IPS-18c (cell line): ENCODE measurements around the gene RPS19BP1.

ENCODE experiments used
- H3K4me3 ChIP-seq: 2 replicates; pipeline ENCODE4 v1.7.0; 2013; ENCODE audit warnings: low read depth, mild to moderate bottlenecking, low read length, moderate library complexity; ENCODE audit not compliant: insufficient read depth
- H3K9me3 ChIP-seq: one replicate; pipeline ENCODE4 v1.6.1; 2013; ENCODE audit warnings: mild to moderate bottlenecking, low read length, moderate library complexity; ENCODE audit not compliant: control insufficient read depth, insufficient read depth

The RPS19BP1 gene, protein sequence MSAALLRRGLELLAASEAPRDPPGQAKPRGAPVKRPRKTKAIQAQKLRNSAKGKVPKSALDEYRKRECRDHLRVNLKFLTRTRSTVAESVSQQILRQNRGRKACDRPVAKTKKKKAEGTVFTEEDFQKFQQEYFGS

DNA sequence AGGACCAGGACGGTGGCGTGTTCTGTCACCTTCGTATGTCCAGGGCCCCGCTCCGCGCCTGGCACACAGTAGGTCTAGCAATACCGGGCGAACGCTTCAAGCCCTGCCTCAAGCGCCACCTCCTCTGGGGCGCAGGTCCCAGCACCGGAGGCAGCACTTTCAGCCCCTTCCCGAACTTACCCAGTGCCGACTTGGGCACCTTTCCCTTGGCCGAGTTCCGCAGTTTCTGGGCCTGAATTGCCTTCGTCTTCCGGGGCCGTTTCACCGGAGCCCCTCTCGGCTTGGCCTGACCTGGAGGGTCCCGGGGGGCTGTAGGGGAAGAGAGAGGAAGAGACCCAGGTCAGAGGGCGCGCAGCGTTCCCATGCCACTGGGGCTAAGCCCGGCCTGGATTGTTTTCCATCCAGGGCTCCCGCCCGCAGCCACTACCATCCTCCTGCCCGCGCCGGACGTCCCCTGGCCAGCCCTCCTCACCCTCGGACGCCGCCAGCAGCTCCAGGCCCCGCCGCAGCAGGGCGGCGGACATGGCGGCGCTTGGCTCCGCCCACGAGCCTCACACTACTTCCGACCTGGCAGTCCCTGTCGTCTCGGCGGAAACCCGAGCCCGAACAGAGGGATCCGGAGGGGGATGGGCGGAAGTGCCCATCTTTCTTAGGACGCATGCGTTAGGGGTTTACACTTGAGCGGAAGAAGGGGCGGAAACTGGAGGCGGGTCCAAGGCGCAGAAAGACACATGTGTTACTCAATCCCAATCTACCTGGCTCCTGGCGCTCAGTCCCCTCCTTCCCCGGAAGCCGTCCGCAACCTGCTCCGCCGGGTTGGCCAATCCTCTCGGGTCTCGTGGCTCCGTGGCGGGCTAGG, at the start of gene RPS19BP1:
TSS of gene RPS19BP1 (minus strand) at position 534 of the 859 bp plus-strand sequence. CDS start at position 524, 10 bp downstream.
- H3K4me3 ChIP-seq: peak within 1 kb of the TSS; percentile 98
- H3K9me3 ChIP-seq: no peaks in the 10 kb centered on the region

DNA sequence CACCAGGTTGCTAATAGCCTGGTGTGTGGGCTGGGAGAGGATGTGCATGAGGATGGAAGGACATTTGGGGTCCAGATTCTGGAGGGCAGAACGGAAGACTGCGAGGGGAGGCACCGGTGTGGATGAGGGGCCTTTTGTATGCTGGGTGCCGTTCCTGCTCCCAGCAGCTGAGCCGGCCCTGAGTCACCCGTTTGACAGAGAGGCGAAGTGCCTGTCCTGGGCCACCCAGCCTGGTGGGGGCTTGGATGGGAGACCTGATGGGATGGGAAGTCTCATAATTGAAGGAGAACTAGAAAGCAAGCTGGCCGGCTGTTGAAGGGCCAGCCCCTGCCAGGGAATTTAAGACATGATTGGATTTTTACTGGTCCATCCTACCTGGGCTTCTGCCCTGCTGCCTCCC, 48.8 kb upstream of the RPS19BP1 start:
- H3K4me3 ChIP-seq: no peak overlapping the region
- no peaks in the 10 kb centered on the region for H3K9me3 ChIP-seq

DNA sequence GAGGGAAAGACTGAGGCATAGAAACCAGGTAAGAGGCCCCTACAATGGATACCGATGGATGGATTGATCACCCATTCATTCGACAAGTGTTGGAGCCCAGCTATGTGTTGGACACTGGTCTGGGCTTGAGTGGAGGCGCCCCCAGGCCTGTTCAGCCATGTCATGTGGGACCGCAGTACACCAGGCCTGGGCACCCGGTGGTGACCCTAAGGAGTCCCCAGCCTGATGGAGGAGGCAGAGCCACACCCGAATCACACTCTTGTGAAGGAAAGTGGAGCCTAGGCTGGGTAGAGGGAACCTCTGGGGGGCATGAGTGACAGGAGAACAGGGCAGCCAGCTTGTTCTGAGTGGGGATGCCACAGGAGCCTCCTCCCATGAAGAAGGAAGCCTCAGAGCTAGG, 48.2 kb upstream of the RPS19BP1 start:
- Histone ChIP-seq H3K4me3 (no peak overlapping the region), H3K9me3 (no peaks in the 10 kb centered on the region)

GRCh38 chr22:39580006-39580441, 47.5 kb upstream of the RPS19BP1 start:
- no peaks in the 10 kb centered on the region for H3K9me3 ChIP-seq
- no peak overlapping the region for H3K4me3 ChIP-seq

DNA sequence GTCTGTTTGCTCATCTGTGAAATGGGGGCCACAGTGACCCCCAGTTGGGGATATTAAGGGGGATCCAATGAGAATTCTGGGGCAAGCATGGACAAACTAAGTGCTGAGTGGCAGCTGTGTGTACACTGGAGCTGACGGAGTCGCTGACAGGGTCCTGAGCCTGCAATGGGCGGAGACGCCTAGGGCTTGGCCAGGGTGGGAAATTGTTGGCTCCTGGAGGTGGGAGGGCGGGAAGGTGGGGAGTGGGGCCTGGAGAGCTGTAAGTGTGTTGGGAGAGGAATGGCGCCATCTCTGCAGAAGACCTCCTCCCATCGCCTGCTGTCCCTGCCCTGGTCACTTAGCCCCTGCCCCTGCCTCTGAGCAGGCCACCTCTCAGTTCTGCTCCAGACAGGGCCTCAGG, 45.4 kb upstream of the RPS19BP1 start:
- no peaks in the 10 kb centered on the region for H3K9me3 ChIP-seq
- H3K4me3 ChIP-seq: no peak overlapping the region

- Histone ChIP-seq H3K9me3 (no peaks in the 10 kb centered on the region), H3K4me3 (no peak overlapping the region)
Measured at GRCh38 chr22:39577366-39577765, 44.8 kb upstream of the RPS19BP1 start.

DNA sequence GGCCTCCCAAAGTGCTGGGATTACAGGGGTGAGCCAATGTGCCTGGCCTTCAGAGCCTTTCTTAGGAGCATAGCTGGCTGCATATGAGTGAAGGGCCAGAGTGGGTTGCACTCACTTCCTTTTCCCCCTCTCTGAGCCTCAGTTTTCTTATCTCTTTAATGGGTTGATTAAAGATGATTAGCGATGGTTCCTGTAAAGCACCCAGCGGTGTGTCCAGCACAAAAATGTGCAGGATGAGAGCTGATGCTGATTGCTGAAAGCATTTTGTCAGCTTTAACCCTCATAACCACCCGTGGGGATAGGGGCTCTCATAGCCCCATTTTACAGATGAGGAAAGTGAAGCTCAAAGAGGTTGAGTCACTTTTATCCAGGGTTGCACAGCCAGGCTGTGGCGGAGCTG, 43.5 kb upstream of the RPS19BP1 start:
- Histone ChIP-seq H3K9me3 (no peaks in the 10 kb centered on the region), H3K4me3 (no peak overlapping the region)

DNA sequence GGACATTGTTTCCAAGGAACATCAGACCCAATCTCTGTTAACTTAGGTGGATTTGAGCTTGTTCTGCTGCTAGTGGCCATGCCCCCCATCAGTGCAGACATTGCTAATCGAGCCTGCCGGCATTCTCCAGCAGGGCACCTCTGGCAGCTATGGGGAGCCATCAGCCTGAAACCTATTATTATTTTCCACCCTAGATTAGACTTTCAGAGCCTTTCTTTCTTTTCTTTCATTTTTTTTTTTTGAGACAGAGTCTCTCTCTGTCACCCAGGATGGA, 42.9 kb upstream of the RPS19BP1 start:
- no peak overlapping the region for H3K4me3 ChIP-seq
- no peaks in the 10 kb centered on the region for H3K9me3 ChIP-seq

DNA sequence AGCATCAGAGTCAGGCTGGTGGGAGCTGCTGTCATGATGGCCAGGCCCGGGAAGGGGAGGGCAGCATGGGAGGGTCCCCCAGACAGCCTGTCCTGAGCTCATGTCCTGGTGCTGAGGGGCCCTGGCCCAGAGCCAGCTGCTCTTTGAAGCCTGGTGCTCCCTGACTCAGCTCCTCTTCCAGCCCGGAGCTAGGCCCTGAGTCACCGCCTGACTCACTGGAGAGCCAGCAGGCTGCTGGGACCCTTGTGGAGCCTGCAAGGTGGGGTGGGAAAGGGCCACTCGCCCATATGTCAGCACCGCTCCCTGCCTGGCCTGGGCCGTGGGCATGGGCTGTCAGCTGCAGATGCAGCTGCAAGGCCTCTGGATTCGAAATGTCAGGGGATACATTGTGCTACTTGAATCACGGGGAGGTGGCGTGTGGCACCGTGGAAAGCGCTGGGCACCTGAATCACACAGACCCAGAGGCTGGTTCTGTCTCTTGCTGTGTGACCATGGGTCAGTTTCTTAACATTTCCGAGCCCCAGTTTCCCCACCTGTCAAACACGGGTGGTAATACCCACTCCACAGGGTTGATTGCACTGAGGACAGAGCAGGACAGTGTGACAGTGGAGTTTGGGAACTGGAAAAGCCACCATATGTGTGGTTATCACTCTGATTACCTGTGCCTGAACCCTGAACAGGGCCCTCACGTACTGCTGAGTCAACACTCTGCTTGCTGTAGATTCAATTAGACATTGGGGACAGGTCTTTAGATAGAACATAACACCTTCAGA, 42.4 kb upstream of the RPS19BP1 start:
- Histone ChIP-seq H3K9me3 (no peaks in the 10 kb centered on the region), H3K4me3 (no peak overlapping the region)

GRCh38 chr22:39571538-39571937, 39.0 kb upstream of the RPS19BP1 start:
- Histone ChIP-seq H3K4me3 (no peak overlapping the region), H3K9me3 (no peaks in the 10 kb centered on the region)

DNA sequence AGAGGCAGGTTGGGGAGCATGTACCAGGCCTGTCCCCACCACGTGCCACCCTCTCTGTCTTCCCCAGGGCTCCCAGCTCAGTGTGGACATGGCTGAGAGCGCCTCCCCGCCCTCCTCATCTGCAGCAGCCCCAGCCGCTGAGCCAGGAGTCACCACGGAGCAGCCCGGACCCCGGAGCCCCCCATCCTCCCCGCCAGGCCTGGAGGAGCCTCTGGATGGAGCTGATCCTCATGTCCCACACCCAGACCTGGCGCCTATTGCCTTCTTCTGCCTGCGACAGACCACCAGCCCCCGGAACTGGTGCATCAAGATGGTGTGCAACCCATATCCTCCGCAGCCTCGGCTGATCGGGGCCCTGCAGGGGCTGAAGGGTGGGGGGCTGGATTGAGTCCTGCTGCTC, 38.1 kb upstream of the RPS19BP1 start, which contains the start of gene CACNA1I:
TSS of gene CACNA1I (plus strand) at position 89 of the 400 bp plus-strand sequence. CDS start at position 89, 0 bp downstream.
- H3K4me3 ChIP-seq: no peak within 1 kb of the TSS
- no peaks in the 10 kb centered on the region for H3K9me3 ChIP-seq

DNA sequence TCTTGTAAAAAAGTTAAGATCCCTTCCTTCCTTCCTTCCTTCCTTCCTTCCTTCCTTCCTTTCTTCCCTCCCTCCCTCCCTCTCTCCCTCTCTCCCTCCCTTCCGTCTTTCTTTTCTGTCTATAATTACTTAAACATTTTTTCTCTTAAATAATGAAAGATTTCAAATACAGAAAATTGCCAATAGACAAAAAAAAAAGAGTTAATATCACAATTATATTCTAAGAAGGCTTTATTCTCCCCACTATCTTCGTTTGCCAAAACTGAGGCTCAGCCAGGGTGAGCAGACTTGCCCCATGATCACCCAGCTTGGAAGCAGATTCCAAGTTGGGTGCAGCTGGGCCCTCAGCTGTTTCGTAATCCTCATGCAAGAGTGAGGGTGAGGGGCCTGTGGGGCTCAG, 37.7 kb upstream of the RPS19BP1 start:
- Histone ChIP-seq H3K4me3 (no peak overlapping the region), H3K9me3 (no peaks in the 10 kb centered on the region)

DNA sequence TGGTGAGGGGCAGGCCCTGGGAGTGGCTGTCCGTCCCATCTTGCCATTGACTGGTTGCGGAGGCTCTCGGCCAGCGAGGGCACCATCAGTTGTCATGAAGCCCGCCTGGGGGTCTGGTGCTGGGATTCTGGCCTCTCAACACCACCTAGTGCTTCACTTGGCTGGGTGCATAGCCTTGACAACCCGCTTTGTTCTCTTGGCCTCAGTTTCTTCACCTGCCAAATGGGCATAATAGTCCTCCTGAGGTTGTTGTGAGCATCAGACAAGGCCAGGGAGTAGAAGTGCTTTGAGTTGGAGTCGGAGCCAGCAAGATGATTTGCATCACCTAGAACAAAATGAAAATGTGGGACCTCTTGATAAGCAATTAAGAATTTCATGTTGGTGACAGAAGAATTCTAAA, 36.5 kb upstream of the RPS19BP1 start:
- Histone ChIP-seq H3K9me3 (no peaks in the 10 kb centered on the region), H3K4me3 (no peak overlapping the region)

DNA sequence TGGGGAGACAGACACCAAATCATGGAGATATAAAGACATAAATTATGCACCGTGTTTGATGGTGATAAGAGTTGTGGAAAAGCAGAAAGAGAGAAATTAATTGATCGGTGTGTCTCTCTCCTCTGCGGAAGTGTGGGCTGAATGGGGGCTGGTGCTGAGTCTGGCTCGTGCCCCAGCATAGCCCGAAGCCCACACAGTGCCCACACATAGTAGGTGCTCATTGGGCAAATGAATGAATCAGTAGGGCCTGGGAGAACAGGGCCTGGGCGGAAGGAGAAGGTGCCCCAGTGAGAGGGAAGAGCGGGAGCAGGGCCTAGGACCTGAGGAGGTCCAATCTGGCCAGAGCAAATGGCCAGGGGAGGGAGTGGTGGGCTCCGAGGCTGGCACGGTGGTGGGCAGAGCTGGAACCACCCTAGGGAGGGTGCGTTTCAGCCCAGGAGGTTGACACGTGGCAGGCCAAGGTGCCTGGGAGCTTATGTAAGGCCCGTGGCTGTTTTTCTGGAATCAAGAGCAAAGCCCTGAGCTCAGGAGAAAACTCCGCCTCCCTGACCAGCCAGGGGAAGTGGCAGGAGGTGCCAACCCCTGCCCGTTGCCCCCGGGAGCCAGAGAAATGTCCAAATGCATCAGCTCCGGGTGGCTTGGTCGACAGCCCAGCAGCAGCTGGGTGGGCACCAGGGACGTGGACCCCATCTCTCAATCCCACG, 35.9 kb upstream of the RPS19BP1 start:
- H3K9me3 ChIP-seq: no peaks in the 10 kb centered on the region
- no peak overlapping the region for H3K4me3 ChIP-seq

DNA sequence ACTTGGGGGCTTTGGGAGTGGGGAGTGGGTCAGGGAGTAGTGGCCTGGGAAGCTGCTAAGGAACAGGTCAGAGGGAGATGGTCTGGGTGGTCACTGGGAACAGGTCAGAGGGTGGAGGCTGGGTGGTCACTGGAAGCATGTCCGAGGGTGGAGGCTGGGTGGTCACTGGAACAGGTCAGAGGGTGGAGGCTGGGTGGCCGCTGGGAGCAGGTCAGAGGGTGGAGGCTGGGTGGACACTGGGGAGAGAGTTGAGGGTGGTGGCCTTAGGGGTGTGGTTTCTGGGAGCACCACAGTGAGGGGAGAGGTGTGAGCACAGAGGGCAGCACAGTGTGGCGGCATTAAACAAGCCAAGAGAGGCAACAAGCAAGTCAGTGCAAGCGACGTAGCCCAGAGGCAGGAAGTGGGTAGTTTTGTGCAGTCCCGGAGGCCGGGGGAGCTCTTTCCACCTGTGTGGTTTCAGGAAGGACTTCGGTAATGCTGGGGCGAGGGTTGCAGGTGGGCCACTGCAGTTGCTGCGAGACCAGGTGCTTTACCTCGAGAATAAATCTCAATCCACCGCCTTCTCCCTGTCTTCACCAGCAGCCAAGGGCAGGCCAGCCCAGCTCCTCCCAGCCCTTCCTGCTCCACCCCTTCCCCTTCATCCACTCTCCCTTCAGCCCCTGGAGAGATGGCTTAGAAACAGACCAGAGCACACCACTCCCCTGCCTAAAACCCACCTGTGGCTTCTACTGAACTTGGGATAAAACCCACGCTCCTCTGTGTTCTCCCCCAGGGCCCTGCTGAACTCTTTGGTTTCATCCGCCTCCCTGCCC, 34.8 kb upstream of the RPS19BP1 start:
- Histone ChIP-seq H3K9me3 (no peaks in the 10 kb centered on the region), H3K4me3 (no peak overlapping the region)

GRCh38 chr22:39565414-39565944, 32.9 kb upstream of the RPS19BP1 start:
- Histone ChIP-seq H3K4me3 (no peak overlapping the region), H3K9me3 (no peaks in the 10 kb centered on the region)
